Glomerular visceral epithelial cell (primary cell): Measurements from ENCODE around the gene RLBP1.
"Not testable (repeated sequence)": the region's sequence is repeated elsewhere in the genome, so short reads cannot be mapped to it uniquely, and the experiment has no call there.

Experiments used
- DNase-seq: peaks from one replicate; pipeline ENCODE4 v3.0.0-alpha.2; 2016; ENCODE audit errors: extremely low spot score

RLBP1 gene

GRCh38 chr15:89221543-89221942 lies at the start of gene RLBP1:
Gene RLBP1 (minus strand): TSS chr15:89221579. CDS start chr15:89218975, 2,604 bp downstream.
- no peak for DNase-seq

GRCh38 chr15:89250142-89250541 lies 28.8 kb upstream of the RLBP1 start:
- not testable (repeated sequence) for DNase-seq

DNA sequence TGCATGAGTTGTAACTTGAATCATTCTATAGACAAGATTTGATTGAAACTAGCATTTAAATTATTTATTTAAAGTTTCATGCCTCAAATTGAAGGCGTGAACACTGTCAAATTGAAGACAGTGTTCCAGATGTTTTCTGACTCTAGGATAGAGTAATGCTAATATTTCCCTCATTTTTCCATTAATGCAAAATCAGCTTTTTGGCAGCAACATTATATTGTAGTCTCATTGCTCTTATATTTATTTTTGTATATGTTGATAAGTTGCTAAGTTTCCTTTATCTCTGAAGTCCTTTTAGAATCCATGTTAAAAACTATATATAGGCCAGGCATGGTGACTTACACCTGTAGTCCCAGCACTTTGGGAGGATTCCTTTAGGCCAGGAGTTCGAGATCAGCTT lies 27.2 kb upstream of the RLBP1 start:
- DNase-seq, result no peak

GRCh38 chr15:89247446-89247845 lies 26.1 kb upstream of the RLBP1 start:
- DNase-seq, result no peak

- DNase-seq, result no peak
These were observed 23.2 kb upstream of the RLBP1 start for GRCh38 chr15:89244574-89244903.

- DNase-seq, result peak; percentile 92
These were observed 22.6 kb upstream of the RLBP1 start, which contains the start of gene FANCI for GRCh38 chr15:89243691-89244573. Gene FANCI (plus strand): TSS chr15:89243979. CDS start chr15:89247648, 3,669 bp downstream.

DNA sequence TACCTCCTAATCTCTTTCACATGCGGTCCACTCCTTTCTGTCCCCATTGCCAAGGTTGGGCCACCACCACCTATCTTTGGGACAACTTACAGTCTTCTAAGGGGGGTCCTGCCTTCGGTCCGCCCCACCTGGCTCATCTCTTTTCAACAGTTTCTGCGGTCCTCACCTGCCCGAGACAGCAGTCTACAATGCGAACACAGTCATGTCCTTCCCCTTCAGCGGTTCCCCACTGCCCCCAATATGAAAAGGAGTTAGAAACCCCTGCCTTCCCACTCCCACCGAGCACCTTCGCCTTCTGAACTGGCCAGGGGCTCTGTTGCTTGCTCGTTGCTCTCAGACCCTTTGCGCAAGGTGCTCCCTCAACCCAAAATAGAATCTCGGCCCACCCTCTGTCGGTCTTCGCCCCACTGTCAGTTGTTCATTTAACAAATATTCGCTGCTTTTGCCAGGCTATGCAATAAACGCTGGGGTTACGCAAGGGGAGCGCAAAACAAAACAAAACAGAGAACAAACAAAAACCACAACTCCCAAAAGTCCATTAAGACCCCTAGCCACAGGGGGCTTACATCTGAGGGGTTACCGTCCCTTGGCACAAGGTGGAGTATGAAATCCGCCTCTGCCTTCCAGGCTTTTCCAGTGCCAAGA lies 21.8 kb upstream of the RLBP1 start:
- DNase-seq, result no peak

GRCh38 chr15:89239883-89240810 lies 18.8 kb upstream of the RLBP1 start:
- not testable (repeated sequence) for DNase-seq

GRCh38 chr15:89231832-89232231 lies 10.5 kb upstream of the RLBP1 start:
- DNase-seq, result no peak

DNA sequence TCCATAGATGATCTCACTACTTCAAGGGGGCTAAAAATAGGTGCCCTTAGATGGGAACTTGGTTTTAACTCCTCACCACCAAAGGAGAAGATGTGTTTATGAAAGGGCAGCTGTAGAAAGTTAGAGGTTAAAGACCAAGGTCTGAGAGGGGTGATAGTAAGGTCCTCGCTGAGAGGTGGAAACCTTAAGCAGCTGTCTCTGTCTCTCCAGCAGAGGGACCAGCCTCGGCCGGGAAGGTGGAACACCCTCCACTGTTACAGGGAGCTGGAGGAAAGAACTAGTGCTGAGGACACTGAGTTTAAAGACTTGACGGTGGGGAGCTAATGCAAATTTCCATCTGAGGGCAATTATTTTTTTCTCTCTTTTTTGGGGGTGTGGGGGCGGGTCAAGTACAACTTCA lies 8.9 kb upstream of the RLBP1 start:
- no peak for DNase-seq

- no peak for DNase-seq
These were observed 6.0 kb upstream of the RLBP1 start for GRCh38 chr15:89227425-89227824.

DNA sequence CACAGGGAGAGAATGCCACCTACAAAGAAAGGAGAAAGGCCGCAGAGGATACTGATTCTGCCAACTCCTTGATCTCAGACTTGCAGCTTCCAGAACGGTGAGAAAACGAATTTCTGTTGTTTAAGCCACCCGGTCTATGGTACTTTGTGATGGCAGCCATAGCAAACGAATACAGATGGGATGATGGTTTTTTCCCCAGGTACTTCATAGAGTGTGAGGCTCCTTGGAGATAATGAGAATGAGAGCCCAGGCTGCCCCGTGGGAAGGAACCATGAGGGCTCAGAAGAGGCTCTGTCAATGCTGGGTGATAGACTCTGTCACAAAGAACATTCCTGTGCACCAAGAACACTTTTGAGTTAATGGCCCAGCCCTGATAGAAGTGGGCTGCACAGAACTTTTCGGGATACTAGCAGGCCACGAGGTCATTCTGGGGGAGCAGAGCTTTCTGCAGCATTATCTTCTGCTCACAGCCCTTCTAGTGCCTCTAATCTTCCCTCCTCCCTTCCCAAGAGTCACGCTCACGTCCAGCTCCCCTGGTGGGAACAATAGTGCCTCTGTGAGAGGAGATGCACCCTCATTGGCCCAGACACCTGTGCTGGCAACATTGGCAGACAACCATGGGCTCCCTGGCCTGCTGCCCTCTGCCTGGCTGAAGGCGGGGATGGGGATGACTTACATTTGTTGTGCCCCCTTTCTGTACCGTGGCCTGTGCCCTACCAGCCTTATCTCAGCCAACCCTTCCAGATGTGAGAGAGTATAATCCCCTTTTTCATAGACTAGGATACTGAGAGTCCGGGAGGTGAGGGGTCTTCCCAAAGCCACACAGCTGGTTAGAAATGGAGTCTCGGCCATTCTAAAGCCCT lies 5.2 kb upstream of the RLBP1 start:
- DNase-seq, result no peak

DNA sequence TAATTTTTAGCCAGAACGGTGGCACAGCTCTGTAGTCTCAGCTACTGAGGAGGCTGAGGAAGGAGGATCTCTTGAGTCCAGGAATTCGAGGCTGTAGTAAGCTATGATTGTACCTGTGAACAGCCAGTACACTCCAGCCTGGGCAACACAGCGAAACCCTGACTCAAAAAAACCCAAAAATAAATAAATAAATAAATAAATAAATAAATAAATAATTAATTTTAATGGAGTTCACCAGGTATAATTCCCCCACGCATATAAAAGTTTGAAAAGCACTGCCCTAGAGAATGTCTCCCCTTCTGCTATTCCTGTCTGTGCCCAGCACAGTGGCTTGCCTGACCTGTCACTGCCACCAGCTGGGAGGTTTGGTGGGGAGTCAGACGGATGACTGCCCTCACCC lies 4.2 kb upstream of the RLBP1 start:
- DNase-seq, result no peak

DNA sequence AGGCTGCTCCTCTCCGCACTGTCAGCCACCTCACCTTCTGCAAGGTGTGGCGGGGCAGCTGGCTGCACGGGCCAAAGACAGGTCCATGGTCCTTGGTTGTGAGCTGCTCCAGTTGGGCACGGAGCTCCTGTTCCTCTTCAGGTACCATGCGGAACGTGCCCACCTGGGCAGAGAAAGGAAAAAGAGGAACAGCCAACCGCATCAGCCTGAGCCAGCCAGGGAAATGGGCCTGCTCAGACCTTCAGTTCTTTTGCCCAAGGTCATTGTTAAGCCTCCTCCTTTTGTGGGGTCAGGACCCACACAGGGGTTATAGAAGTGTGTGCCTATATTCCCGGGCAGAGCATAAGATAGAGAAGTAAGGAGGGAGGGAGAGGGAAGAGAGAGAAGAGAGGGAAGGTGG lies 2.8 kb downstream of the RLBP1 start:
- no peak for DNase-seq

- DNase-seq, result no peak
These were observed 3.5 kb downstream of the RLBP1 start for GRCh38 chr15:89217686-89218376.

- no peak for DNase-seq
These were observed 4.3 kb downstream of the RLBP1 start for GRCh38 chr15:89217031-89217430.

DNA sequence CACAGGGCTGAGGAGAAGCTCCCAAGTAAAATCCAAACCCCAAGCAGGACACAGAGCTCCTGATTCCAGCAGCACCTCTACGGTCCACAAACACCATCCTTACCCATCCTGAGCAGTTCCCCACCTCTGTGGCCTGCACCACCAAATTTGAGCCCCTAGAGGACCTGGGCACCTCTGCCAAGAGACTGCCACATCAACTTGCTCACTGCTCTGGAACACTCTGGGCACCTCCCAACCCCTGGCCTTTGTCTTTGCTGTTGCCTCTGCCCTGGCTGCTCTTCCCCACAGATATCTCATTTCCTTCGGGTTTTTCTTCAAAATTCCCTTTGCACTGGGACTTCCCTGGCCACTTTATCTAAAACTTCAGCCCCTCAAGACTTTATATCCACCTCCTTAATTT lies 5.8 kb downstream of the RLBP1 start:
- no peak for DNase-seq

DNA sequence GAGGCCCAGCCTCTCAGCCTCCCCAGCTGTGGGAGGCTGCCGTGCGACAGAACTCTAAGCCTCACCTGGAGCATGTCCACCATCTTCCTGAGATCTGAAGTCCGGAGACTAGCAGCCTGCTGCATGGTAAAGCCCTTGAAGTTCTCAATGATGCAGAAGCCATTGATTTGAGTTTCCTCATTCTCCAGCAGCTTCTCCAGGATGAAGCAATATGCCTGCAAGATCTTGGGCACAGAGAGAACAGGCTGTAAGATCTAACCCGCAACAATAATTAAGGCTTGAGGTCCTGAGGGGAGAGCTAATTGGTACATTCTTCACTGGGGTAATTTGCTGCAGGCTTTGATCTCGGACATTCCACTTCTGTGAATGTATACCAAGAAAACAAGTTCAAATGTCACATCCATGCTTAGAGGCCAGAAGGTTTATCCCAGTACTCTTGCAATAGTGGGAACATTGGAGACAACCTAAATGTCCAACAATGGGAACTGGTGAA lies 9.7 kb downstream of the RLBP1 start:
- DNase-seq, result no peak

DNA sequence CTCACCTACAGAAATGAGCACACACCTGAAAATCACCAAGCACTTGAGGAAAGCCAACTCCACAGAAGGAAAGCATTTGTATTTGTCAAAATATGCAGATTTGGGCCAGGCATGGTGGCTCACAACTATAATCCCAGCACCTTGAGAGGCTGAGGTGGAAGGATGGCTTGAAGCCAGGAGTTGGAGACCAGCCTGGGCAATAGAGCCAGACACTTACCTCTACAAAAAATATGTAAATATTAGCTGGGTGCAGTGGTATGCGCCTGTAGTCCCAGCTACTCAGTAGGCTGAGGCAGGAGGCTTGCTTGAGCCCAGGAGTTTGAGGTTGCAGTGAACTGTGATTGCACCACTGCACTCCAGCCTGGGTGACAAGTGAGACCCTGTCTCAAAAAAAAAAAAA lies 12.3 kb downstream of the RLBP1 start:
- no peak for DNase-seq

DNA sequence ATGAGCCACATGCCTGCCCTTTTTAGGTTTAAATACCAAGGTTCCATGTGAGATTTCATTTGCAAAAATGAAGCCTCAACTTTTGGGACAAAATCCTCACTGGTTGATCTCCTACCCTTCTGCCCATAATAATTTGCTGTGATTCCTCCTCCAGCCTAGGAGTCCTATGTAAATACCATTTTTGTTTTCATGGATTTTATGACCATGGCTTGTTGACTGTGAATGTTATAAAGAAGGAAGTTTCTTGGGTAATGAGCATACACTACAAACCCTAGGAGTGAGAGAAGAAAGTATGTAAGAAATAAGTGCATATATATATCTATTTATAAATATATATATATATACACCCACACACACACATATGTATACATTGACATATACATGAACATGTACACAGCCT lies 13.1 kb downstream of the RLBP1 start:
- DNase-seq, result no peak
